K562 (cell line): Measurements from ENCODE around the gene FTSJ1. TPM values are rescaled to one million over a fixed set of nuclear protein-coding genes. Genes with fewer than 3 reads are reported as not detected.

Experiments used
- ATAC-seq: fragments of 200-7000 bp; cut with Tn5 transposase; 3 replicates; pipeline ENCODE4 v1.9.1; 2020; ENCODE audit warnings: moderate library complexity
- BruUV-seq: library from RNA; stranded (reverse); fragments of 400-500 nt; replicated peaks from 2 replicates; lab custom pipeline; 2021; lab: Mats Ljungman, UMichigan
- CTCF ChIA-PET: fragments of 300-600 bp; formaldehyde crosslinking; extraction: SDS; loops from one replicate; lab custom pipeline; 2021; ENCODE audit warnings: low intra/inter-chr PET ratio; lab: Yijun Ruan, JAX
- POLR2A ChIA-PET: fragments of 300-600, 350-650 bp; sonication (Branson Sonifier 250); formaldehyde crosslinking; extraction: SDS; loops from one replicate; lab custom pipeline; 2021; ENCODE audit warnings: antibody characterized with exemption, inconsistent platforms; lab: Yijun Ruan, JAX
- DNase-seq, 4 experiments: peaks; one replicate each; pipeline versions ENCODE4 v3.0.0 to v3.0.0-alpha.2; 2011 to 2018; ENCODE audit warnings: low spot score in 3 of 4, mixed read lengths in 3 of 4; ENCODE audit errors: extremely low read depth in 1 of 4
- FAIRE-seq: peaks from 2 replicates; lab custom pipeline; 2011; peaks lifted over from hg19 to GRCh38; lab: Jason Lieb, UNC
- H2AFZ ChIP-seq: 2 replicates; pipeline ENCODE4 v1.6.0; 2011; ENCODE audit warnings: low read depth, low read length, control low read depth, inconsistent platforms
- H3K27ac ChIP-seq: fragments of 200-600 bp; 3 replicates; pipeline ENCODE4 v1.8.0; 2011; ENCODE audit warnings: low read depth, mild to moderate bottlenecking, control low read depth, inconsistent platforms, low read length, moderate library complexity, mixed read lengths; ENCODE audit errors: extremely low read depth
- H3K27me3 ChIP-seq, 2 experiments: fragments of 300-600 bp in 1 of 2; 2 replicates in 1 of 2; 3 replicates in 1 of 2; pipeline versions ENCODE4 v1.6.0 to v1.8.0; 2011; ENCODE audit warnings: inconsistent platforms in 2 of 2, low read length in 2 of 2, mild to moderate bottlenecking in 1 of 2, mixed read lengths in 1 of 2, moderate library complexity in 1 of 2; ENCODE audit not compliant: control insufficient read depth in 2 of 2, insufficient read depth in 2 of 2
- H3K36me3 ChIP-seq: fragments of 300-600 bp; 3 replicates; pipeline ENCODE4 v1.8.0; 2011; ENCODE audit warnings: mild to moderate bottlenecking, low read length, inconsistent platforms; ENCODE audit not compliant: control insufficient read depth, insufficient read depth
- H3K4me1 ChIP-seq, 2 experiments: fragments of 200-600 bp in 1 of 2; replicated peaks in 1 of 2; 2 replicates in 1 of 2; 3 replicates in 1 of 2; pipeline versions ENCODE4 v1.5.1 to v1.8.0; 2011; ENCODE audit warnings: inconsistent platforms in 2 of 2, low read length in 2 of 2, mild to moderate bottlenecking in 1 of 2, mixed read lengths in 1 of 2, moderate library complexity in 1 of 2; ENCODE audit not compliant: control insufficient read depth in 2 of 2, insufficient read depth in 2 of 2
- H3K4me2 ChIP-seq: 2 replicates; pipeline ENCODE4 v1.6.1; 2011; ENCODE audit warnings: low read length, control low read depth, inconsistent platforms, mixed read lengths; ENCODE audit not compliant: insufficient read depth
- H3K4me3 ChIP-seq: fragments of 200-600 bp; sonication (generic), shearing (Covaris generic); 2 replicates; pipeline ENCODE4 v1.5.1; 2016; ENCODE audit warnings: control low read depth, inconsistent platforms
- H3K79me2 ChIP-seq: fragments of 200-600 bp; 3 replicates; pipeline ENCODE4 v1.8.0; 2011; ENCODE audit warnings: low read length, inconsistent platforms; ENCODE audit not compliant: control insufficient read depth, insufficient read depth
- H3K9ac ChIP-seq, 2 experiments: 2 replicates each; pipeline versions ENCODE4 v1.6.0 to v1.6.1; 2011; ENCODE audit warnings: low read depth in 2 of 2, low read length in 2 of 2, control low read depth in 1 of 2, inconsistent platforms in 1 of 2, mild to moderate bottlenecking in 1 of 2, mixed read lengths in 1 of 2; ENCODE audit not compliant: insufficient read depth in 1 of 2
- H3K9me1 ChIP-seq: one replicate; pipeline ENCODE4 v1.6.0; 2011; ENCODE audit warnings: inconsistent platforms, mild to moderate bottlenecking, low read length, moderate library complexity; ENCODE audit not compliant: control insufficient read depth, insufficient read depth
- H3K9me3 ChIP-seq: replicated peaks from 2 replicates; pipeline ENCODE4 v1.5.1; 2011; ENCODE audit warnings: low read depth, low read length, inconsistent platforms; ENCODE audit not compliant: control insufficient read depth, insufficient read depth
- H4K20me1 ChIP-seq: replicated peaks from 2 replicates; pipeline ENCODE4 v1.6.1; 2011; ENCODE audit warnings: low read length, inconsistent platforms, mixed read lengths; ENCODE audit not compliant: control insufficient read depth, insufficient read depth
- ZBTB1 ChIP-seq: sonication (generic); formaldehyde crosslinking; IDR thresholded peaks from 2 replicates; pipeline ENCODE4 v1.8.1; 2023; ENCODE audit warnings: missing genetic modification reagents, low read depth, mild to moderate bottlenecking, borderline replicate concordance
- ZFX ChIP-seq: sonication (generic); formaldehyde crosslinking; IDR thresholded peaks from 2 replicates; pipeline ENCODE4 v1.8.0; 2022; ENCODE audit warnings: mild to moderate bottlenecking, missing genetic modification reagents, moderate library complexity
- WGBS: fragments of 100-300 bp; shearing (Covaris generic); methylation state at CpG from one replicate; pipeline ENCODE4 v1.1.6; 2016; ENCODE audit warnings: low coverage, mixed read lengths; ENCODE audit not compliant: insufficient coverage; ENCODE audit errors: missing lambda C conversion rate; 5-methylcytosine and 5-hydroxymethylcytosine counted together
- in situ Hi-C: fragments of 300-500 bp; cut with MboI; formaldehyde crosslinking; loops from 4 replicates; pipeline ENCODE4 v1.15.0; 2018; ENCODE audit warnings: inconsistent platforms, mixed read lengths
- intact Hi-C: fragments of 100-400 bp; cut with micrococcal nuclease; formaldehyde crosslinking; loops from 2 replicates; pipeline ENCODE4 v1.14.2; 2022
- polyA plus RNA-seq, 8 experiments: library from polyadenylated mRNA; depleted of rRNA in 4 of 8; stranded (reverse) in 5 of 8; unstranded in 3 of 8; fragments of >200 nt; fragmentation: Nextera tagmentation in 2 of 8; fragmentation: Illumina TruSeq in 1 of 8; extraction: Ambion mirVana in 2 of 8; extraction: Trizol in 1 of 8; gene quantifications; 2 replicates each; pipeline versions ENCODE4 v1.2.1 to v1.2.3, GENCODE V29; 2011 to 2014; ENCODE audit warnings: inconsistent platforms in 1 of 8, missing spikeins in 1 of 8
- total RNA-seq, 7 experiments: library from RNA; depleted of rRNA in 6 of 7; stranded (reverse); fragments of >200 nt in 6 of 7; fragmentation: Illumina TruSeq in 2 of 7; extraction: Trizol in 2 of 7; gene quantifications; 2 replicates each; pipeline versions ENCODE4 v1.2.1 to v1.2.3, GENCODE V29; 2011 to 2021; ENCODE audit warnings: low replicate concordance in 1 of 7
- TF ChIP-seq, protein P1 (sequence below): fragments of 450-650 bp; IDR thresholded peaks from 2 replicates; pipeline ENCODE4 v1.6.1; 2016; ENCODE audit warnings: mild to moderate bottlenecking, moderate library complexity

FTSJ1 gene
- total and polyA plus RNA-seq, 9 of the 15 experiments (the other 6 are each of a cell fraction or from before 2014, with no cell fraction given) = 12.2 to 95.6 (median 71.6) TPM

- Histone ChIP-seq H3K27ac (no peak overlapping the region), H3K9ac (peak overlapping the region; percentile 22 to 91; a peak in 3 of 4 replicates), H2AFZ (peak overlapping the region; percentile 88), H3K4me1 (peaks cover 17 to 37% of the 10 kb centered on the region in 2 experiments; a peak in 4 of 5 replicates), H3K9me3 (no peaks in the 10 kb centered on the region), H3K4me2 (peak overlapping the region; percentile 78), H4K20me1 (no peaks in the 10 kb centered on the region), H3K4me3 (peak overlapping the region; percentile 54)
- no peak for DNase-seq
- TF ChIP-seq ZBTB1 (CRISPR knock-in tag) (no peak), ZFX (CRISPR knock-in tag) (0 out of 2 replicates have a peak, but pooled peaks have one; percentile 2)
- TF ChIP-seq, all 486 proteins: peak for 1
- no TSS peak for BruUV-seq
- FAIRE-seq (no peak), ATAC-seq (no peak)
- intact Hi-C loops (no loop called here), in situ Hi-C loops (no loop called here)
- H3K79me2 ChIP-seq = peaks cover 5% of the 10 kb centered on the region; the same call in 2 of the 3 replicates
- no peaks in the 10 kb centered on the region for H3K36me3 ChIP-seq
- no peaks in the 10 kb centered on the region for H3K27me3 ChIP-seq
- WGBS = 15% methylated on average over 6 of the region's 16 CpGs
- H3K9me1 ChIP-seq = no peaks in the 10 kb centered on the region
- CTCF ChIA-PET = interaction anchor here (0.6 kb wide), 1 partner anchor 35 kb away, joined by 3 read pairs; no protein-coding TSS in a partner anchor
- POLR2A ChIA-PET = no interaction called here
These were observed 33.2 kb downstream of the FTSJ1 start for GRCh38 chrX:48509245-48509590.

DNA sequence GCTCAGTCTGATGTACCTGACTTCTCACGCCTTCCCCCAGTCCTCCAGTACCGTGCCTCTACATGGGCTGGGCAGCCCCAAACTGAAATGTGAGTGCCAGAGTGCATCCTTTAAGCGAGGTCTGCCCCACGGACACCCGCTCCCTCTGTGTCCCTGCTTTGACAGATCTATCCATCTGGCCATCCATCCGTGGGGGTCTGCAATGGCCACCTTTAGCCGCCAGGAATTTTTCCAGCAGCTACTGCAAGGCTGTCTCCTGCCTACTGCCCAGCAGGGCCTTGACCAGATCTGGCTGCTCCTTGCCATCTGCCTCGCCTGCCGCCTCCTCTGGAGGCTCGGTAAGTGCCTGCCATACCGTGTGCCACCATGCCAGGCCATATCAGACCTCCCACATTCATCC, 33.6 kb downstream of the FTSJ1 start:
- intact Hi-C loops = no loop called here
- DNase-seq (no peak), FAIRE-seq (no peak), ATAC-seq (no peak)
- H3K36me3 ChIP-seq = no peaks in the 10 kb centered on the region
- peaks cover 5% of the 10 kb centered on the region; the same call in 2 of the 3 replicates for H3K79me2 ChIP-seq
- no peak overlapping the region for H3K27ac ChIP-seq
- peaks cover 2% of the 10 kb centered on the region for H3K9me1 ChIP-seq
- H4K20me1 ChIP-seq = no peaks in the 10 kb centered on the region
- CTCF ChIA-PET = no interaction called here
- H3K27me3 ChIP-seq = no peaks in the 10 kb centered on the region
- WGBS = 56% methylated on average over 11 of the region's 11 CpGs
- POLR2A ChIA-PET = no interaction called here
- in situ Hi-C loops = no loop called here
- no peaks in the 10 kb centered on the region for H3K9me3 ChIP-seq
- peak overlapping the region; percentile 88; the same call in 1 of the 2 replicates for H2AFZ ChIP-seq
- H3K9ac ChIP-seq = peak overlapping the region in 1 of 2 experiments; percentile 71; a peak in 2 of 4 replicates
- H3K4me3 ChIP-seq = no peak overlapping the region
- peaks cover 20 to 39% of the 10 kb centered on the region in 2 experiments; a peak in 4 of 5 replicates for H3K4me1 ChIP-seq
- BruUV-seq = no TSS peak
- peak overlapping the region; percentile 78; the same call in 1 of the 2 replicates for H3K4me2 ChIP-seq
- TF ChIP-seq, protein P1, sequence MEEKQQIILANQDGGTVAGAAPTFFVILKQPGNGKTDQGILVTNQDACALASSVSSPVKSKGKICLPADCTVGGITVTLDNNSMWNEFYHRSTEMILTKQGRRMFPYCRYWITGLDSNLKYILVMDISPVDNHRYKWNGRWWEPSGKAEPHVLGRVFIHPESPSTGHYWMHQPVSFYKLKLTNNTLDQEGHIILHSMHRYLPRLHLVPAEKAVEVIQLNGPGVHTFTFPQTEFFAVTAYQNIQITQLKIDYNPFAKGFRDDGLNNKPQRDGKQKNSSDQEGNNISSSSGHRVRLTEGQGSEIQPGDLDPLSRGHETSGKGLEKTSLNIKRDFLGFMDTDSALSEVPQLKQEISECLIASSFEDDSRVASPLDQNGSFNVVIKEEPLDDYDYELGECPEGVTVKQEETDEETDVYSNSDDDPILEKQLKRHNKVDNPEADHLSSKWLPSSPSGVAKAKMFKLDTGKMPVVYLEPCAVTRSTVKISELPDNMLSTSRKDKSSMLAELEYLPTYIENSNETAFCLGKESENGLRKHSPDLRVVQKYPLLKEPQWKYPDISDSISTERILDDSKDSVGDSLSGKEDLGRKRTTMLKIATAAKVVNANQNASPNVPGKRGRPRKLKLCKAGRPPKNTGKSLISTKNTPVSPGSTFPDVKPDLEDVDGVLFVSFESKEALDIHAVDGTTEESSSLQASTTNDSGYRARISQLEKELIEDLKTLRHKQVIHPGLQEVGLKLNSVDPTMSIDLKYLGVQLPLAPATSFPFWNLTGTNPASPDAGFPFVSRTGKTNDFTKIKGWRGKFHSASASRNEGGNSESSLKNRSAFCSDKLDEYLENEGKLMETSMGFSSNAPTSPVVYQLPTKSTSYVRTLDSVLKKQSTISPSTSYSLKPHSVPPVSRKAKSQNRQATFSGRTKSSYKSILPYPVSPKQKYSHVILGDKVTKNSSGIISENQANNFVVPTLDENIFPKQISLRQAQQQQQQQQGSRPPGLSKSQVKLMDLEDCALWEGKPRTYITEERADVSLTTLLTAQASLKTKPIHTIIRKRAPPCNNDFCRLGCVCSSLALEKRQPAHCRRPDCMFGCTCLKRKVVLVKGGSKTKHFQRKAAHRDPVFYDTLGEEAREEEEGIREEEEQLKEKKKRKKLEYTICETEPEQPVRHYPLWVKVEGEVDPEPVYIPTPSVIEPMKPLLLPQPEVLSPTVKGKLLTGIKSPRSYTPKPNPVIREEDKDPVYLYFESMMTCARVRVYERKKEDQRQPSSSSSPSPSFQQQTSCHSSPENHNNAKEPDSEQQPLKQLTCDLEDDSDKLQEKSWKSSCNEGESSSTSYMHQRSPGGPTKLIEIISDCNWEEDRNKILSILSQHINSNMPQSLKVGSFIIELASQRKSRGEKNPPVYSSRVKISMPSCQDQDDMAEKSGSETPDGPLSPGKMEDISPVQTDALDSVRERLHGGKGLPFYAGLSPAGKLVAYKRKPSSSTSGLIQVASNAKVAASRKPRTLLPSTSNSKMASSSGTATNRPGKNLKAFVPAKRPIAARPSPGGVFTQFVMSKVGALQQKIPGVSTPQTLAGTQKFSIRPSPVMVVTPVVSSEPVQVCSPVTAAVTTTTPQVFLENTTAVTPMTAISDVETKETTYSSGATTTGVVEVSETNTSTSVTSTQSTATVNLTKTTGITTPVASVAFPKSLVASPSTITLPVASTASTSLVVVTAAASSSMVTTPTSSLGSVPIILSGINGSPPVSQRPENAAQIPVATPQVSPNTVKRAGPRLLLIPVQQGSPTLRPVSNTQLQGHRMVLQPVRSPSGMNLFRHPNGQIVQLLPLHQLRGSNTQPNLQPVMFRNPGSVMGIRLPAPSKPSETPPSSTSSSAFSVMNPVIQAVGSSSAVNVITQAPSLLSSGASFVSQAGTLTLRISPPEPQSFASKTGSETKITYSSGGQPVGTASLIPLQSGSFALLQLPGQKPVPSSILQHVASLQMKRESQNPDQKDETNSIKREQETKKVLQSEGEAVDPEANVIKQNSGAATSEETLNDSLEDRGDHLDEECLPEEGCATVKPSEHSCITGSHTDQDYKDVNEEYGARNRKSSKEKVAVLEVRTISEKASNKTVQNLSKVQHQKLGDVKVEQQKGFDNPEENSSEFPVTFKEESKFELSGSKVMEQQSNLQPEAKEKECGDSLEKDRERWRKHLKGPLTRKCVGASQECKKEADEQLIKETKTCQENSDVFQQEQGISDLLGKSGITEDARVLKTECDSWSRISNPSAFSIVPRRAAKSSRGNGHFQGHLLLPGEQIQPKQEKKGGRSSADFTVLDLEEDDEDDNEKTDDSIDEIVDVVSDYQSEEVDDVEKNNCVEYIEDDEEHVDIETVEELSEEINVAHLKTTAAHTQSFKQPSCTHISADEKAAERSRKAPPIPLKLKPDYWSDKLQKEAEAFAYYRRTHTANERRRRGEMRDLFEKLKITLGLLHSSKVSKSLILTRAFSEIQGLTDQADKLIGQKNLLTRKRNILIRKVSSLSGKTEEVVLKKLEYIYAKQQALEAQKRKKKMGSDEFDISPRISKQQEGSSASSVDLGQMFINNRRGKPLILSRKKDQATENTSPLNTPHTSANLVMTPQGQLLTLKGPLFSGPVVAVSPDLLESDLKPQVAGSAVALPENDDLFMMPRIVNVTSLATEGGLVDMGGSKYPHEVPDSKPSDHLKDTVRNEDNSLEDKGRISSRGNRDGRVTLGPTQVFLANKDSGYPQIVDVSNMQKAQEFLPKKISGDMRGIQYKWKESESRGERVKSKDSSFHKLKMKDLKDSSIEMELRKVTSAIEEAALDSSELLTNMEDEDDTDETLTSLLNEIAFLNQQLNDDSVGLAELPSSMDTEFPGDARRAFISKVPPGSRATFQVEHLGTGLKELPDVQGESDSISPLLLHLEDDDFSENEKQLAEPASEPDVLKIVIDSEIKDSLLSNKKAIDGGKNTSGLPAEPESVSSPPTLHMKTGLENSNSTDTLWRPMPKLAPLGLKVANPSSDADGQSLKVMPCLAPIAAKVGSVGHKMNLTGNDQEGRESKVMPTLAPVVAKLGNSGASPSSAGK = no peak
